Coronary artery (tissue), 2 donors: Measurements from ENCODE around the gene MORC3.

Experiments used
- DNase-seq: peaks from one replicate; pipeline ENCODE4 v3.0.0-alpha.2; 2017; ENCODE audit warnings: low spot score
- H3K27ac ChIP-seq, 2 donors: fragments of 200-600 bp; sonication (generic); one replicate each; pipeline ENCODE4 v1.5.1; 2016 to 2019
- H3K4me3 ChIP-seq: fragments of 200-600 bp; sonication (generic); 2 replicates; pipeline ENCODE4 v1.5.1; 2016; ENCODE audit warnings: mild to moderate bottlenecking, moderate library complexity
- TF ChIP-seq, protein P1 (sequence below): fragments of 200-600 bp; sonication (generic); IDR thresholded peaks from one replicate; pipeline ENCODE4 v1.5.1; 2019; ENCODE audit warnings: antibody characterized with exemption

The MORC3 gene

DNA sequence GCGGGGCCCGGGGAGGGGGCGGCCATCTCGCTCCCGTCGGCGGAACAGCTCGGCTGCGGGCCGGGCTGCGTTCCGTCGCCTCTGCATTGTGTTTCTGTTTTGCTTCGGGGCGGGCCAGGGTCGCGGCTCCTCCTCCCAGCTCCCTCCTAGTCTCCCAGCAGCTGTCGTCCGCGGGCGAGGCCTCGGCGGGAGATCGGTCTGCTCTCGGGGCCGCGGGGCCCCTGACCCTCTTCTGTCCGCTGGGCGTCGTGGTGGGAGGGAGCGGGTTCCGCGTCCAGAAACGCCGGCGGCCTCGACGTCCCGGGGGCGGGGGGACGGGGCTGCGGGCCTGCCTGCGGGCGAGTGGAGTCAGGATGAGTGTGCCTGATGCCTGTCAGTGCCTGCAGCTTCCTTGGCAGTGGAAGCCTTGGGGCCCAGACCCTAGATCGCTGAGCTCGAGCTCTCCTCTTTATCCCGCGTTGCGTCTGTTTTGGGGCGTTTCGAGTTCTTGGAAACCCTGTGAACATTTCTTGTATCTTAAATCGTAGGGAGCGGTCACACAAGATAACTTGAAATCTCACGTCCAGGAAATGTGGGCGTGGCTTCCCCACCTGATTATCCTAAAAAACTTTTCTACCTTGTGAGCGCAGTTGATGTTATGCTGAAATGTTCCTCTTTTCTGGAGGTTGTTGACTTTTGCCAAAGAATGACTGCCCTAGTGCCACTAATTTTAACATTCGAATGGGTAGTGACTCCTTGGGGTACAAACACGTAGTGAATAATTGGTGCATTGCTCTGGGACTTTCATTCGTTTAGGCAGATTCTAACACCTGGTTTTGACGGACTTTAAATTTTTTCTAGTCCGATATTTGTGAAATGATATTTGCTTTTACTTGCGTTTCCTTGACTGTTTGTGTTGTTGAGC lies 676 bp downstream of the MORC3 start:
- TF ChIP-seq, protein P1, sequence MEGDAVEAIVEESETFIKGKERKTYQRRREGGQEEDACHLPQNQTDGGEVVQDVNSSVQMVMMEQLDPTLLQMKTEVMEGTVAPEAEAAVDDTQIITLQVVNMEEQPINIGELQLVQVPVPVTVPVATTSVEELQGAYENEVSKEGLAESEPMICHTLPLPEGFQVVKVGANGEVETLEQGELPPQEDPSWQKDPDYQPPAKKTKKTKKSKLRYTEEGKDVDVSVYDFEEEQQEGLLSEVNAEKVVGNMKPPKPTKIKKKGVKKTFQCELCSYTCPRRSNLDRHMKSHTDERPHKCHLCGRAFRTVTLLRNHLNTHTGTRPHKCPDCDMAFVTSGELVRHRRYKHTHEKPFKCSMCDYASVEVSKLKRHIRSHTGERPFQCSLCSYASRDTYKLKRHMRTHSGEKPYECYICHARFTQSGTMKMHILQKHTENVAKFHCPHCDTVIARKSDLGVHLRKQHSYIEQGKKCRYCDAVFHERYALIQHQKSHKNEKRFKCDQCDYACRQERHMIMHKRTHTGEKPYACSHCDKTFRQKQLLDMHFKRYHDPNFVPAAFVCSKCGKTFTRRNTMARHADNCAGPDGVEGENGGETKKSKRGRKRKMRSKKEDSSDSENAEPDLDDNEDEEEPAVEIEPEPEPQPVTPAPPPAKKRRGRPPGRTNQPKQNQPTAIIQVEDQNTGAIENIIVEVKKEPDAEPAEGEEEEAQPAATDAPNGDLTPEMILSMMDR: no peak
- H3K4me3 ChIP-seq: peak overlapping the region; percentile 95
- peak overlapping the region; percentile 98 to 99 for H3K27ac ChIP-seq
- peak; percentile 88 for DNase-seq

- TF ChIP-seq, protein P1: no peak
- Histone ChIP-seq H3K27ac (peak overlapping the region; percentile 98 to 99), H3K4me3 (peak overlapping the region; percentile 95)
- DNase-seq: no peak
Observed at GRCh38 chr21:36321325-36322082, 1.5 kb downstream of the MORC3 start.

- peak overlapping the region; percentile 80 to 98 for H3K27ac ChIP-seq
- no peak for DNase-seq
- TF ChIP-seq, protein P1: no peak
- peak overlapping the region; percentile 95 for H3K4me3 ChIP-seq
Observed at GRCh38 chr21:36322083-36322424, 2.1 kb downstream of the MORC3 start.

- DNase-seq: no peak
- Histone ChIP-seq H3K27ac (peak overlapping the region in 1 of 2 donors; percentile 18), H3K4me3 (no peak overlapping the region)
- TF ChIP-seq, protein P1: no peak
Observed at GRCh38 chr21:36323032-36323431, 3.0 kb downstream of the MORC3 start.

- no peak overlapping the region for H3K4me3 ChIP-seq
- no peak for DNase-seq
- TF ChIP-seq, protein P1: no peak
- H3K27ac ChIP-seq: no peak overlapping the region
Observed at GRCh38 chr21:36325373-36326010, 5.5 kb downstream of the MORC3 start.

- H3K4me3 ChIP-seq: no peak overlapping the region
- H3K27ac ChIP-seq: no peak overlapping the region
- TF ChIP-seq, protein P1: no peak
- DNase-seq: no peak
Observed at GRCh38 chr21:36330904-36331303, 10.9 kb downstream of the MORC3 start.
